ENCODE data around the gene NOS1AP.

Gene NOS1AP

GRCh38 chr1:162381941-162382750, 312.7 kb downstream of the NOS1AP start:
- H3K4me3 ChIP-seq (ENCODE audit: low read depth, low read length) = no peak overlapping the region
- no peak for DNase-seq (ENCODE audit: low read depth)

GRCh38 chr1:162383091-162383490, 313.6 kb downstream of the NOS1AP start:
- DNase-seq (ENCODE audit: low read depth) = no peak
- H3K4me3 ChIP-seq (ENCODE audit: low read depth, low read length) = no peak overlapping the region

GRCh38 chr1:162383516-162383915, 314.0 kb downstream of the NOS1AP start:
- H3K4me3 ChIP-seq (ENCODE audit: low read depth, low read length) = no peak overlapping the region
- no peak for DNase-seq (ENCODE audit: low read depth)

GRCh38 chr1:162384116-162384515, 314.6 kb downstream of the NOS1AP start:
- no peak for DNase-seq (ENCODE audit: low read depth)
- no peak overlapping the region for H3K4me3 ChIP-seq (ENCODE audit: low read depth, low read length)

- no peak overlapping the region for H3K4me3 ChIP-seq (ENCODE audit: low read depth, low read length)
- no peak for DNase-seq (ENCODE audit: low read depth)
These were observed 315.2 kb downstream of the NOS1AP start for GRCh38 chr1:162384601-162385279.

GRCh38 chr1:162385280-162385623, 315.8 kb downstream of the NOS1AP start:
- H3K4me3 ChIP-seq (ENCODE audit: low read depth, low read length) = no peak overlapping the region

DNA sequence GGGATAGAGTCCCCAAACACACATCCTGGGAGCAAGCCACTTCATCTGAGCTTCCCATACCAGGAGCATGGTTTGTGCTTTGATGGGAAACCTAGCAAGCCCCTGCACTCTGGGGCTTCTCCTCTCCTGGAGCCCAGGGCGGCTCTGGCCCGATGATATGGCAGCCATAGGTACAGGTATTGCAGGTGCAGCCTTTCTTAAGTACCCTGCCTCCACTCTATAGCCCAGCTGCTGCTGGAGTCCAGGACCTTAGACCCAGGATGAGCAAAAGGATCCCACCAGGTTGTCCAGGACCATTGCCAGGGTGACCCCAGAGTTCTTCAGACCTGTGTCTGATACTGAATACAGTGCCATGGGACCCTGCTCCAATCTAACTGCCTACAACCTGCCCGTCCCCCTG, 316.2 kb downstream of the NOS1AP start:
- H3K4me3 ChIP-seq (ENCODE audit: low read depth, low read length) = no peak overlapping the region
- no peak for DNase-seq (ENCODE audit: low read depth)

More at GRCh38 chr1:162385280-162385623, 315.8 kb downstream of the NOS1AP start:
- DNase-seq (ENCODE audit: low read depth) = no peak

- no peak for DNase-seq (ENCODE audit: low read depth)
These were observed 317.1 kb downstream of the NOS1AP start for GRCh38 chr1:162386292-162387225.

DNA sequence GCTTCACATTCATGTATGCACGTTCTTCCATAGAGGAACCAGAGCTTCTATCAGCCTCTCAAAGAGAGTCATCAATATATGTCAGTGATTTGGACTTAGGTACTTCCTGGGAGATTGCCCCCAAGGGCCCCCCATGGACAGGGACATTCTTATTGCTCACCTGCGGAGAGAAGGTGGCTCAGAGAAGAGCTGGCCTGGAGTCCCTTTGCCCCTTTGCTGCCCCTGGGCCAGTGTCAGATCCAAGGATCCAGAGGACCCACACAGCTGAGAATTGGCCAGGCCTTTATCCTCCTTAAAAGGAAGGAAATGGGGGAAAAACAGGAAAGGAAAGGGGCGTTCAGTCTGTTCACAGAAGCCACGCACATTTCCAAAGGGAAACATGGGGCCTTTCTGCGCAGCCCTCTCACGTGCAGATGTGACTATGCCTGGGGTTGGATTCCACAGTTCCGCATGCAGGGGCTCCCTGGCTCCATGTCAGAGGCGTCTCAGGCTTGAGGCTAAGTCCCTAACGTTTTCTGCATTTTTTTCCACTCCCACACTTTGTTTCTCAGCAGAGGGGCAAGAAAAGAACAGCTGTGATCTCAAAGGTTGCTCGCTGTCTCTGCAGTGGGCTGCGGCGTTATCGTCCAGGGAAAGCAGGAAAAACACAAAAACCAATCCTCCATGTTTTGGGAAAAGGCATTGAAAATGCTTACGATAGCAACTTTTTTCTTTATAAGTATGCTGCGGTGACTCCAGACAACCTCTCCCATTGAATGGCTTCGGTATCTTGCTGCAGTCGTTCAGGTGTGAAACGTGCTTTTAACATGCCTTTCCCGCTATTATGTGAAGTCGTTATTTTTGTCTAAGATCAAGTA, 318.0 kb downstream of the NOS1AP start:
- no peak for DNase-seq (ENCODE audit: low read depth)
- no peak overlapping the region for H3K4me3 ChIP-seq (ENCODE audit: low read depth, low read length)

More at GRCh38 chr1:162386292-162387225, 317.1 kb downstream of the NOS1AP start:
- H3K4me3 ChIP-seq (ENCODE audit: low read depth, low read length) = no peak overlapping the region

DNA sequence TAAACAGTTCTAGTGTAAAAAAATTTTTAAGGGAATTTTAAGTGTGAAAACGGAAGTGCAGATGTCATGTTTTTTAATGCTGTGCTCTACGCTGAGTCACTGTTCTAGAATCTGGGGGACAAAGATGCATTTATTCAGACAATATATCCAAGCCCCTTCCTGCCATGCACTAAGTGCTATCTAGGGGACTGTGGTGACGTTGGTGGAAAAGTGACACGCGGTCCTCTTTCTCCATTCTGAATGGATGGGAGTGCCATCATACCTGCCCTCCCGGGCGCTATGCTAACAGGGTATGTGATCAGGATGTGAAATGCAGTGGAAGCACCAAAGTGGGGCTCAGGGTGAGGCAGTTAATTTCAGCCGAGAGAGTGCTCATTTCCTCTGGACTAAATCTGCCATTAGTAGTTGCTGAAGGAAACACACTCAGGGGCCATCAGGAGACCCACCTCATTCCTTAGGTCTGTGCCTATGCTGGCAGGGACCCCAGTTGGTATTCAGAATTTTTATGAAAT, 318.6 kb downstream of the NOS1AP start:
- no peak overlapping the region for H3K4me3 ChIP-seq (ENCODE audit: low read depth, low read length)
- no peak for DNase-seq (ENCODE audit: low read depth)

DNA sequence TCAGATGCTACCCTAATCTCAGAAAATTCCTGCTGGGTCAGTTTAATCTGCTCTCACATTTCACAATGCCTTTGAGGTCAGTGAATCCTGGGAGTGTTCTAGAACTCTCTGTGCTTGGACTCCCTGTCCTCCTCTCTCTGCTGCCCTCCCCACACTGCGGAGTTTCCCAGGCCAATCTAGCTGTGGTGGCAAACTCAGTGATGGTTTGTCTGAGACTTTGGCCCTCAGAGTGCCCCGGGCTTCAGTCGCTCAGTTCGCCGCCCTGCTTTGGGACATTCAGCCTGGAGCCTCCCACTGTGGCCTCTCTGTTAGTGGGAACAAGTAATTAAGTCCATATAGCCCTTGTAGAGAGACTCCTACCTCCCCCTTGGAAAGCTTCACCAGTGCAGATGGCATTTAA, 319.1 kb downstream of the NOS1AP start:
- no peak for DNase-seq (ENCODE audit: low read depth)
- H3K4me3 ChIP-seq (ENCODE audit: low read depth, low read length) = no peak overlapping the region

DNA sequence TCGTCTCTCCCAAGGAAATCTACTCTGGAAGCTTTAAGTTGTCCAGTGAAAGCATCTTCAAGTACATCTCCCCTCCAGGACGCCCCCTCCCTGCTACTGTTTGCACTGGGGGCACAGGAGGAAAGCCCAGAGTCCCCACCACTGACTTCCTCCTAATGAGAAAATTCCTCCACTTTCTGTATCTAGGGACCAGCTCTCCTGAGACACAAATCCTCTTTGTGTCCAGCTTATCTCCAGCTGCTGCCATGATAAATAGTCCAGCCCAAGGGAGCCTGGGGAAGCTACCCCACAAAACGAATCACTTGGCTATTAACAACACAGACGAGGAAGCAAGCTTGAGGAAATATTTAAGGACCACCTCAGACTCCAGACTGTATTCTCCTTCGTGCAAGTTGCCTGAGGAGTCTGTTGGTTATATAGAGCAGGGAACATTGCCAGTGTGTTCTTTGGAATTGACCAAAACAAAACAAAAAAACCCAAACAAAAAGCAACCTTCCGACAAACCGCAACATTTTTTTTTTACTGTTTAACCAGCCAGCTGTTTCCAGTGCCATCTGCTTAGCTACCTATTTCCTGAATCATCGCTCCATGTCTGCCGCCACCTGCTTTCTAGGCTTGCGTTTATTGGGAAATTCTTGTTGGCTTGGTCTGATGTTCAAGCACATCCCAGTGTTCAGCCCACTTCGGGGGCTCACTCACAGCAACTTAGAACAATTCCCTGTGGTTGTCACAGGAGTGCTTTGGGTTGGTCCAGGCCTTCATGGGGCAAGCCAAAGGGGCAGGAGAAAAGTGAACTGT, 319.7 kb downstream of the NOS1AP start:
- DNase-seq (ENCODE audit: low read depth) = peak; percentile 60
- H3K4me3 ChIP-seq (ENCODE audit: low read depth, low read length) = no peak overlapping the region

DNA sequence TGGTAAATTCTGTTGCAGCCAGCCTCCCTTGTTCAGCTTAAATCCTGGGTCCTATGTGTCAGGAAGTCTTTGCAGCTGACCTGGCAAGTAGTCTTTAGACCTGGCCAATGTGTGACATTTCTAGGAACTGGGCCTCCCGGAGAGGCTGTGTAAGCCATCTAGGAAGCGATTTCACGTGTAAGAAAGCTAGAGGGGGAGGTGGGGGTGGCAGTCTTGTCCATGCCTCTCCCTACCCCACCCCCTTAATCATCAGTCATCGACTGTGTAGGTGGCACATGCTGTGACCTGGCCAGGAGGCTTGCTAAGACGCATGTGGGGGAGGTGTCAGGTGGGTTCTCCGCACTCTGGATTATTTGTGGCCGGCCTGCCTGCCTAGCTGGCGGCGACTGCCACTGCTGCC, 320.5 kb downstream of the NOS1AP start:
- no peak overlapping the region for H3K4me3 ChIP-seq (ENCODE audit: low read depth, low read length)
- no peak for DNase-seq (ENCODE audit: low read depth)

- no peak for DNase-seq (ENCODE audit: low read depth)
- no peak overlapping the region for H3K4me3 ChIP-seq (ENCODE audit: low read depth, low read length)
These were observed 321.1 kb downstream of the NOS1AP start for GRCh38 chr1:162390396-162391185.

DNA sequence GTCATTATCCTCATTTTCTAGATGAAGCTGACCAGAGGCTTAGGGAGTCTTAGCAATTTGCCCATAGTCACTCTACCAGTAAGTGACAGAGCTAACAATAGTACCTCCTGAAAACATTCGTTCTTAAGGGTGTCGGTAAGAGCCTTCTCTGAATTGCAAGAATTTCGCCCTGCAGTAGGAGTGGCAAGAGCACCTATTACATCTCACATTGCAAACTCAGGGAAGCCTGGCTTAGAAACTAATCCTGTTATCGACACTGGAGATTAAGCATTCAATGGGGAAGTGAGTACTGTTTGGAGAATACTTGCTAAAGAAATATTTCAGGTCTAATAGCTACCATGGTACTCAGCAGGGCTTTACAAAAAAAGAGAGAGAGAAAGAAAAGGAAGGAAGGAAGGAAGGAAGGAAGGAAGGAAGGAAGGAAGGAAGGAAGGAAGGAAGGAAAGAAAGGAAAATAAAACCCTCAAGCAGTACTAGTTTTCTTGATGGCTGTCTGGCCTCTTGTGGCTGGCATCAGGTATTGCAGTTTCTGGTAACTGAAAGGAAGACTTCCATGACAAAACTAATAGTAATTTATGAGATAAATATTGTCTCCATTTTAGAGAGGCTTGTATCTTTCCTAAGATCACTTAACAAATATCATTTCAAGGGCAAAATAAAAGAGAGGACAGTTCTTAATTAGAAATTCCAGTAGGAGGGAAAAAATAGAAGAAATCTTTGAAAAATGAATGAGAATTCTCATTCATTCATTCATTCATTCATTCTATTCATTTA, 322.5 kb downstream of the NOS1AP start:
- no peak overlapping the region for H3K4me3 ChIP-seq (ENCODE audit: low read depth, low read length)
- no peak for DNase-seq (ENCODE audit: low read depth)

GRCh38 chr1:162396201-162396906, 326.9 kb downstream of the NOS1AP start:
- no peak for DNase-seq (ENCODE audit: low read depth)
- H3K4me3 ChIP-seq (ENCODE audit: low read depth, low read length) = no peak overlapping the region

Measured in skeletal muscle cell (primary cell).